Calu3 (cell line): ENCODE measurements around the gene ARID5B. TPM values are rescaled to one million over a fixed set of nuclear protein-coding genes. Genes with fewer than 3 reads are reported as not detected.

Source experiments
- BruUV-seq: library from RNA; stranded (reverse); fragments of 400-500 nt; replicated peaks from 2 replicates; lab custom pipeline; 2021; lab: Mats Ljungman, UMichigan
- CTCF ChIA-PET: fragments of 300-600 bp; sonication (Branson Sonifier 250); formaldehyde crosslinking; loops from one replicate; lab custom pipeline; 2022; ENCODE audit warnings: antibody characterized with exemption; lab: Charles Lee
- DNase-seq: peaks from one replicate; pipeline ENCODE4 v3.0.0; 2022
- H3K27ac Mint-ChIP-seq: one replicate; pipeline ENCODE4 v1.8.0; 2022; ENCODE audit warnings: mixed read lengths; ENCODE audit not compliant: unreplicated experiment
- H3K27me3 Mint-ChIP-seq: one replicate; pipeline ENCODE4 v1.8.0; 2022; ENCODE audit warnings: mixed read lengths; ENCODE audit not compliant: unreplicated experiment
- H3K36me3 Mint-ChIP-seq: one replicate; pipeline ENCODE4 v1.8.0; 2022; ENCODE audit warnings: mild to moderate bottlenecking, moderate library complexity, mixed read lengths; ENCODE audit not compliant: insufficient read depth, unreplicated experiment
- H3K4me1 Mint-ChIP-seq: one replicate; pipeline ENCODE4 v1.8.0; 2022; ENCODE audit warnings: mild to moderate bottlenecking, low read depth, mixed read lengths; ENCODE audit not compliant: unreplicated experiment
- H3K4me3 Mint-ChIP-seq: one replicate; pipeline ENCODE4 v1.8.0; 2022; ENCODE audit warnings: mild to moderate bottlenecking, low read depth, moderate library complexity, mixed read lengths; ENCODE audit not compliant: unreplicated experiment
- H3K9me3 Mint-ChIP-seq: one replicate; pipeline ENCODE4 v1.8.0; 2022; ENCODE audit warnings: low read depth, mixed read lengths; ENCODE audit not compliant: unreplicated experiment
- CTCF ChIP-seq: fragments of 200-600 bp; IDR thresholded peaks from one replicate; pipeline ENCODE4 v1.8.0; 2022; ENCODE audit warnings: antibody characterized with exemption; ENCODE audit not compliant: unreplicated experiment
- intact Hi-C: fragments of 100-400 bp; cut with micrococcal nuclease; formaldehyde crosslinking; loops from one replicate; pipeline ENCODE4 v1.10.0; 2022; ENCODE audit not compliant: unreplicated experiment
- total RNA-seq: library from RNA; stranded (reverse); gene quantifications from 2 replicates; pipeline ENCODE4 v1.2.3, GENCODE V29; 2022

The ARID5B gene
- total RNA-seq, 1 experiment from 2014 or later = 10.0 TPM

GRCh38 chr10:62047960-62048383, 146.5 kb downstream of the ARID5B start:
- Mint-ChIP-seq H3K27ac (no peak overlapping the region), H3K4me1 (peaks cover 76% of the 10 kb centered on the region), H3K36me3 (peaks cover 5% of the 10 kb centered on the region), H3K9me3 (peaks cover 2% of the 10 kb centered on the region), H3K4me3 (no peak overlapping the region), H3K27me3 (no peaks in the 10 kb centered on the region)
- TF ChIP-seq CTCF = no peak
- CTCF ChIA-PET = interaction anchor here (1.6 to 3.6 kb wide), 2 partner anchors 10 kb away, joined by 8 to 25 read pairs; no protein-coding TSS in a partner anchor
- DNase-seq = no peak
- no TSS peak for BruUV-seq
- intact Hi-C loops = loop anchor here (1.0 kb wide), 1 partner anchor 34 kb away; no protein-coding TSS in a partner anchor

- Mint-ChIP-seq H3K4me1 (peaks cover 71% of the 10 kb centered on the region), H3K9me3 (peaks cover 2% of the 10 kb centered on the region), H3K27ac (no peak overlapping the region), H3K4me3 (peak overlapping the region; percentile 67), H3K27me3 (no peaks in the 10 kb centered on the region), H3K36me3 (peaks cover 5% of the 10 kb centered on the region)
- CTCF ChIA-PET = interaction anchor here (1.5 to 3.6 kb wide), 2 partner anchors 10 to 197 kb away, joined by 5 to 25 read pairs; no protein-coding TSS in a partner anchor
- no peak for TF ChIP-seq CTCF
- intact Hi-C loops = no loop called here
- no TSS peak for BruUV-seq
- DNase-seq = no peak
Observed at GRCh38 chr10:62048470-62048869, 147.0 kb downstream of the ARID5B start.

- intact Hi-C loops = no loop called here
- peak; percentile 70 for DNase-seq
- peak overlapping the region; percentile 51 for H3K27ac Mint-ChIP-seq
- H3K4me1 Mint-ChIP-seq = peaks cover 66% of the 10 kb centered on the region
- H3K36me3 Mint-ChIP-seq = peaks cover 5% of the 10 kb centered on the region
- H3K4me3 Mint-ChIP-seq = peak overlapping the region; percentile 67
- H3K27me3 Mint-ChIP-seq = no peaks in the 10 kb centered on the region
- no peak for TF ChIP-seq CTCF
- BruUV-seq = no TSS peak
- CTCF ChIA-PET = interaction anchor here (0.5 to 3.6 kb wide), 8 partner anchors 11 to 216 kb away, joined by 3 to 25 read pairs (median 3); no protein-coding TSS in a partner anchor
- peaks cover 2% of the 10 kb centered on the region for H3K9me3 Mint-ChIP-seq
Observed at GRCh38 chr10:62048919-62049623, 147.6 kb downstream of the ARID5B start.

GRCh38 chr10:62049624-62050345, 148.3 kb downstream of the ARID5B start:
- H3K4me3 Mint-ChIP-seq = peak overlapping the region; percentile 67
- H3K36me3 Mint-ChIP-seq = peaks cover 5% of the 10 kb centered on the region
- no peak for TF ChIP-seq CTCF
- peaks cover 2% of the 10 kb centered on the region for H3K9me3 Mint-ChIP-seq
- H3K27me3 Mint-ChIP-seq = no peaks in the 10 kb centered on the region
- CTCF ChIA-PET = interaction anchor here (0.5 to 3.6 kb wide), 7 partner anchors 12 to 215 kb away, joined by 3 to 25 read pairs (median 3); no protein-coding TSS in a partner anchor
- DNase-seq = no peak
- BruUV-seq = TSS peak; percentile 37
- intact Hi-C loops = no loop called here
- H3K27ac Mint-ChIP-seq = peak overlapping the region; percentile 51
- peaks cover 70% of the 10 kb centered on the region for H3K4me1 Mint-ChIP-seq
